Measurements from ENCODE around the gene NFAM1. TPM values are rescaled to one million over a fixed set of nuclear protein-coding genes. Genes with fewer than 3 reads are reported as not detected.

Gene NFAM1
- total and polyA plus RNA-seq, 2 of the 13 experiments (the other 11 are each of a cell fraction or from before 2014, with no cell fraction given) = 0.03 TPM; not detected in 1

DNA sequence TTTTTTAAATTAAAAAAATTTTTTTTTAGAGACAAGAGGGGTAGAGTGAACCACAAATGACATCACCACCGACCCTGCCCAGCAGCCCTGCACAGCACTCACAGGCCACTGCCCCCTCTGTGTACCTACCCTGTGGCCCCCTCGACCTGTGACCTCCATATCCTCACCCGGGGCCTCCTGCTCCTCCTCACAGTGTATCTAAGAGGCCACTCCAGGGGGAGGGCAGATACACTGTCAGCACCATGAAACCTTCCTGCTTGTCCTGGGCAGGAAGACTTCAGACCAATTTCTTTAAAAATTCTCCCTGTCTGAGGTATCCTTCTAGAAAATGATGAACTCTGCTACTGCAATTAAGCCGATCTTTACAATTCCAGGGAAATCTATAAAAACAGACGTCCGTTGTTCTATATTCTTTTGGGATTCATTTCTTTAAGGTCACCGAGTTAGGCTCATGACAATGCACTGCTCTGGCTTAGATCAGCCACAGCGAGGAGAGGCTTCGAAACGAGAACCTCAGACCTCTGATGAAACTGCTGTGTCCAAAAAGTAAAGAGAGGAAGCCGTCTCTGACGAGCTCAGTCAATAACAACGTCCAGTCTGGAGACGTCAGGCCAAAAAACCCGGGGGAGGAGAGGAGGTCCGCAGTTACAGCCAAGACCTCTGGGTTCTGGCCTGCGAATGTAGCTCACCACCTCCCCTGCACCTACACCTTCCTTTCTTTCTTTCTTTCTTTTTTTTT lies 17.5 kb downstream of the NFAM1 start (continued):
- TF ChIP-seq, protein P1, sequence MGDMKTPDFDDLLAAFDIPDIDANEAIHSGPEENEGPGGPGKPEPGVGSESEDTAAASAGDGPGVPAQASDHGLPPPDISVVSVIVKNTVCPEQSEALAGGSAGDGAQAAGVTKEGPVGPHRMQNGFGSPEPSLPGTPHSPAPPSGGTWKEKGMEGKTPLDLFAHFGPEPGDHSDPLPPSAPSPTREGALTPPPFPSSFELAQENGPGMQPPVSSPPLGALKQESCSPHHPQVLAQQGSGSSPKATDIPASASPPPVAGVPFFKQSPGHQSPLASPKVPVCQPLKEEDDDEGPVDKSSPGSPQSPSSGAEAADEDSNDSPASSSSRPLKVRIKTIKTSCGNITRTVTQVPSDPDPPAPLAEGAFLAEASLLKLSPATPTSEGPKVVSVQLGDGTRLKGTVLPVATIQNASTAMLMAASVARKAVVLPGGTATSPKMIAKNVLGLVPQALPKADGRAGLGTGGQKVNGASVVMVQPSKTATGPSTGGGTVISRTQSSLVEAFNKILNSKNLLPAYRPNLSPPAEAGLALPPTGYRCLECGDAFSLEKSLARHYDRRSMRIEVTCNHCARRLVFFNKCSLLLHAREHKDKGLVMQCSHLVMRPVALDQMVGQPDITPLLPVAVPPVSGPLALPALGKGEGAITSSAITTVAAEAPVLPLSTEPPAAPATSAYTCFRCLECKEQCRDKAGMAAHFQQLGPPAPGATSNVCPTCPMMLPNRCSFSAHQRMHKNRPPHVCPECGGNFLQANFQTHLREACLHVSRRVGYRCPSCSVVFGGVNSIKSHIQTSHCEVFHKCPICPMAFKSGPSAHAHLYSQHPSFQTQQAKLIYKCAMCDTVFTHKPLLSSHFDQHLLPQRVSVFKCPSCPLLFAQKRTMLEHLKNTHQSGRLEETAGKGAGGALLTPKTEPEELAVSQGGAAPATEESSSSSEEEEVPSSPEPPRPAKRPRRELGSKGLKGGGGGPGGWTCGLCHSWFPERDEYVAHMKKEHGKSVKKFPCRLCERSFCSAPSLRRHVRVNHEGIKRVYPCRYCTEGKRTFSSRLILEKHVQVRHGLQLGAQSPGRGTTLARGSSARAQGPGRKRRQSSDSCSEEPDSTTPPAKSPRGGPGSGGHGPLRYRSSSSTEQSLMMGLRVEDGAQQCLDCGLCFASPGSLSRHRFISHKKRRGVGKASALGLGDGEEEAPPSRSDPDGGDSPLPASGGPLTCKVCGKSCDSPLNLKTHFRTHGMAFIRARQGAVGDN (CRISPR knock-in tag; IDR thresholded peaks at IDR 0.05) = no peak; the same call in none of the 2 replicates
- TF ChIP-seq, protein P2, sequence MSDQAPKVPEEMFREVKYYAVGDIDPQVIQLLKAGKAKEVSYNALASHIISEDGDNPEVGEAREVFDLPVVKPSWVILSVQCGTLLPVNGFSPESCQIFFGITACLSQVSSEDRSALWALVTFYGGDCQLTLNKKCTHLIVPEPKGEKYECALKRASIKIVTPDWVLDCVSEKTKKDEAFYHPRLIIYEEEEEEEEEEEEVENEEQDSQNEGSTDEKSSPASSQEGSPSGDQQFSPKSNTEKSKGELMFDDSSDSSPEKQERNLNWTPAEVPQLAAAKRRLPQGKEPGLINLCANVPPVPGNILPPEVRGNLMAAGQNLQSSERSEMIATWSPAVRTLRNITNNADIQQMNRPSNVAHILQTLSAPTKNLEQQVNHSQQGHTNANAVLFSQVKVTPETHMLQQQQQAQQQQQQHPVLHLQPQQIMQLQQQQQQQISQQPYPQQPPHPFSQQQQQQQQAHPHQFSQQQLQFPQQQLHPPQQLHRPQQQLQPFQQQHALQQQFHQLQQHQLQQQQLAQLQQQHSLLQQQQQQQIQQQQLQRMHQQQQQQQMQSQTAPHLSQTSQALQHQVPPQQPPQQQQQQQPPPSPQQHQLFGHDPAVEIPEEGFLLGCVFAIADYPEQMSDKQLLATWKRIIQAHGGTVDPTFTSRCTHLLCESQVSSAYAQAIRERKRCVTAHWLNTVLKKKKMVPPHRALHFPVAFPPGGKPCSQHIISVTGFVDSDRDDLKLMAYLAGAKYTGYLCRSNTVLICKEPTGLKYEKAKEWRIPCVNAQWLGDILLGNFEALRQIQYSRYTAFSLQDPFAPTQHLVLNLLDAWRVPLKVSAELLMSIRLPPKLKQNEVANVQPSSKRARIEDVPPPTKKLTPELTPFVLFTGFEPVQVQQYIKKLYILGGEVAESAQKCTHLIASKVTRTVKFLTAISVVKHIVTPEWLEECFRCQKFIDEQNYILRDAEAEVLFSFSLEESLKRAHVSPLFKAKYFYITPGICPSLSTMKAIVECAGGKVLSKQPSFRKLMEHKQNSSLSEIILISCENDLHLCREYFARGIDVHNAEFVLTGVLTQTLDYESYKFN (CRISPR knock-in tag; conservative IDR thresholded peaks at IDR 0.05) = peak; percentile 89
- TF ChIP-seq NR1H2 (CRISPR knock-in tag; IDR thresholded peaks at IDR 0.05; ENCODE audit: borderline replicate concordance, low read depth) = no peak
- TF ChIP-seq ZNF431 (CRISPR knock-in tag; IDR thresholded peaks at IDR 0.05; ENCODE audit: borderline replicate concordance, low read depth) = no peak
- TF ChIP-seq DR1 (CRISPR knock-in tag; IDR thresholded peaks at IDR 0.05) = no peak
- TF ChIP-seq ZNF329 (CRISPR knock-in tag; IDR thresholded peaks at IDR 0.05; ENCODE audit: low read depth) = no peak
- no peak for TF ChIP-seq RFX1 (IDR thresholded peaks at IDR 0.05)
- TF ChIP-seq HNRNPK (IDR thresholded peaks at IDR 0.05; ENCODE audit: low read depth, low read length, poor library complexity, severe bottlenecking) = no peak
- TF ChIP-seq ZNF235 (CRISPR knock-in tag; IDR thresholded peaks at IDR 0.05; ENCODE audit: borderline replicate concordance) = no peak
- TF ChIP-seq, protein P3, sequence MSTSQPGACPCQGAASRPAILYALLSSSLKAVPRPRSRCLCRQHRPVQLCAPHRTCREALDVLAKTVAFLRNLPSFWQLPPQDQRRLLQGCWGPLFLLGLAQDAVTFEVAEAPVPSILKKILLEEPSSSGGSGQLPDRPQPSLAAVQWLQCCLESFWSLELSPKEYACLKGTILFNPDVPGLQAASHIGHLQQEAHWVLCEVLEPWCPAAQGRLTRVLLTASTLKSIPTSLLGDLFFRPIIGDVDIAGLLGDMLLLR (CRISPR knock-in tag; IDR thresholded peaks at IDR 0.05) = no peak
- TF ChIP-seq ZNF766 (CRISPR knock-in tag; IDR thresholded peaks at IDR 0.05; ENCODE audit: borderline replicate concordance) = no peak
- no peak for TF ChIP-seq RFX5 (IDR thresholded peaks at IDR 0.05; ENCODE audit: low read depth, low read length)
- TF ChIP-seq ZBTB7A (CRISPR knock-in tag; IDR thresholded peaks at IDR 0.05) = 0 out of 2 replicates have a peak, but pooled peaks have one; percentile 46
- TF ChIP-seq HNRNPUL1 (IDR thresholded peaks at IDR 0.05; ENCODE audit: low read depth, low read length) = no peak
- TF ChIP-seq ZNF451 (CRISPR knock-in tag; IDR thresholded peaks at IDR 0.05) = no peak
- no peak for TF ChIP-seq ZNF343 (CRISPR knock-in tag; IDR thresholded peaks at IDR 0.05)
- TF ChIP-seq FOXJ3 (CRISPR knock-in tag; IDR thresholded peaks at IDR 0.05; ENCODE audit: borderline replicate concordance) = no peak
- TF ChIP-seq, protein P4, sequence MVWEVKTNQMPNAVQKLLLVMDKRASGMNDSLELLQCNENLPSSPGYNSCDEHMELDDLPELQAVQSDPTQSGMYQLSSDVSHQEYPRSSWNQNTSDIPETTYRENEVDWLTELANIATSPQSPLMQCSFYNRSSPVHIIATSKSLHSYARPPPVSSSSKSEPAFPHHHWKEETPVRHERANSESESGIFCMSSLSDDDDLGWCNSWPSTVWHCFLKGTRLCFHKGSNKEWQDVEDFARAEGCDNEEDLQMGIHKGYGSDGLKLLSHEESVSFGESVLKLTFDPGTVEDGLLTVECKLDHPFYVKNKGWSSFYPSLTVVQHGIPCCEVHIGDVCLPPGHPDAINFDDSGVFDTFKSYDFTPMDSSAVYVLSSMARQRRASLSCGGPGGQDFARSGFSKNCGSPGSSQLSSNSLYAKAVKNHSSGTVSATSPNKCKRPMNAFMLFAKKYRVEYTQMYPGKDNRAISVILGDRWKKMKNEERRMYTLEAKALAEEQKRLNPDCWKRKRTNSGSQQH (CRISPR knock-in tag; IDR thresholded peaks at IDR 0.05; ENCODE audit: low read depth) = no peak
- TF ChIP-seq SOX13 (IDR thresholded peaks at IDR 0.05) = no peak
- TF ChIP-seq SOX13 (CRISPR knock-in tag; conservative IDR thresholded peaks at IDR 0.05 in 1 of 2, IDR thresholded peaks at IDR 0.05 in 1 of 2) = no peak
